MM.1S (cell line): Measurements from ENCODE around the gene GARS1.

ENCODE experiments used
- CTCF ChIP-seq: fragments of 300-600 bp; sonication (generic); IDR thresholded peaks from 2 replicates; pipeline ENCODE4 v1.5.1; 2016; ENCODE audit warnings: antibody characterized with exemption, low read length, mixed read lengths
- EZH2 ChIP-seq: fragments of 300-600 bp; sonication (generic); optimal IDR thresholded peaks from 2 replicates; pipeline ENCODE3; 2017; ENCODE audit warnings: low read depth, mild to moderate bottlenecking, antibody characterized with exemption, low read length, mixed read lengths

- TF ChIP-seq CTCF (no peak), EZH2 (no peak)
These were observed 11.2 kb downstream of the GARS1 start for GRCh38 chr7:30605832-30606231.
